Measurements from ENCODE around the gene CD99L2.
"Not testable (repeated sequence)": the region's sequence is repeated elsewhere in the genome, so short reads cannot be mapped to it uniquely, and the experiment has no call there.

CD99L2 gene

GRCh38 chrX:150893936-150894335 is 4.5 kb downstream of the CD99L2 start:
- no peak for DNase-seq

- no peak for DNase-seq
Observed at GRCh38 chrX:150889131-150889530, 9.3 kb downstream of the CD99L2 start.

DNA sequence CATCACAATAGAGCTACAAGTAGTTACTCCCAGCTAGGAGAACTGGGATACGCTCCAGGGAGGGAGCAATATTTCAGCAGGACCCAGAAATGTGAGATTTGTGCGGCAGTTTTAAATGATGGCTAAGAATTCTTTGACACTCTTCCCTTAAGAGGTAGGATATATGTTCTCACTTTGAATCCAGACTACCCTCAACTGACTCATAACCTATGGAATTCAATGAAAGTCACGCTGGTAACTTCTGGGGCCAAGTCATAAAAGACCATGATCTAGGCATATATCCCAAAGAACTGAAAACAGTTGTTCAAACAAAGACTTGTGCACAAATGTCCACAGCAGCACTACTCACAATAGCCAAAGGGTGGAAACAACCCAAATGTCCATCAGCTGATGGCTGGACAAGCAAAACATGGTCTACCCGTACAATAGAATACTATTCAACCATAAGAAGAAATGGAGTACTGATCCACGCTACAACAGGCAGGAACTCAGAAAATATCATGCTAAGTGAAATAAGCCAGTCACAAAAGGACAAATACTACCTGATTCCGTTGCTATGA is 10.5 kb downstream of the CD99L2 start:
- DNase-seq = no peak

- not testable (repeated sequence) for DNase-seq
Observed at GRCh38 chrX:150887268-150887667, 11.2 kb downstream of the CD99L2 start.

GRCh38 chrX:150886381-150886780 is 12.1 kb downstream of the CD99L2 start:
- no peak for DNase-seq

DNA sequence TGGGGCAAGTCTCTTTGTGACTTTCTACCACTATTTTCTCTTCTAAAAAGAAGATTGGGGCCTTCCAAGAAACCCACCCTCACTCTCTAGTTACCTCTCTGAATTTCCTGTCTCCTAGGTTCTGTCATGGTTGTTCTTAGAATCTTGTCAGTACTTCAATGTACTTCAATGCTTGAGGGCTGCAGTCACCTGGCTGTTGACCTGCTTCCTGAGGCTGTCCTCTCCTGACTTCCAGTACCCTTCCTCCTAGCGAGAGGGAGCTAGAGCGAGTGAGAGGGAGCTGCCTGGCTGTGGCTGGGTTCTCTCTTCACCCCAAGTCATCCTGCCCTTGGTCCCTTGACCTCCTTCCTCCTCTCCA is 17.7 kb downstream of the CD99L2 start:
- DNase-seq = no peak

GRCh38 chrX:150879855-150880807 is 18.3 kb downstream of the CD99L2 start:
- no peak for DNase-seq

GRCh38 chrX:150875621-150876020 is 22.8 kb downstream of the CD99L2 start:
- not testable (repeated sequence) for DNase-seq

DNA sequence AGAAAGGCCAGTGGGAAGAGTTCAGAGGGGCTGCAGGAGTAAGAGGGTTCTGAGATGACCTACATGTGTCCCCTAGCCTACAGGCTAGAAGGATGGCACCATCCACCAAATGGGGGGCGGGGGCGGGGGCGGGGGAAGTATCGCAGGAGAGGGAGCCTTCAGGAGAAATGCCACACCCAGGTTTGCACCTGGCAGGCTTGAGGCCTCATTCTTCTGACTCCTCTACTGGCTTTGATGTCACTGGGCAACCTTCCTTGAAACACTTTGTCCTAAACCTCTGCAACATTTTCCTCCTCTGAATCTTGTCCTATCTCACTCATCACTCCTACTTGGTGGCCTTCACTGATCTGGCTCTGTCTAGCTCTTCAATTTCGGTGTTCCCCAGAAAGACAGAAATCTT is 24.0 kb downstream of the CD99L2 start:
- no peak for DNase-seq

- DNase-seq = no peak
Observed at GRCh38 chrX:150873616-150874015, 24.9 kb downstream of the CD99L2 start.

DNA sequence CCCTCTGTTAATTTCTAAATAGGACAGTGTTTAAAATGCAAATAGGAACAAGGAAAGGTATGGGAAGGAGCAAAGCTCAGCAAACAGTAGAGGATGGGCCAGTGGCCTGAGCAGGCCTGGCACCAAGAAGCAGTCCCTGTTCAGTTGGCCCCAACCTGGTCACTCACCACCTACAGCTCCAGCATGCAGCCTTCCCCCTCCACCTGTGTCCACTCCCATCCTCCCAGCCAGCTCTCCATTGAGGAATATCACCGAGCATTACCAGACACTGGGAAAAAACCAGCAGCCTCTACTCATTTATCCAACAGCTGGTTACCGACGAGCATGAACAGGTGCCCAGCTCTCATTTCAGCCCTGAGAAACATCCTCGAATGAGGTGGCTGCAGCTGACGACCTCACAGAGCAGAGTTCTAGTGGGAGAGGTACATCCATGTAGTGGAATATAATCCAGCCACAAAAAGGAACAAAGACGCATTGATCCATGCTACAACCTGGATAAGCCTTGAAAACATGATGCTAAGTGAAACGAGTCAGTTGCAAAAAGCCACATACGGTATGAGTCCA is 25.6 kb downstream of the CD99L2 start:
- DNase-seq = no peak

GRCh38 chrX:150871341-150871811 is 27.1 kb downstream of the CD99L2 start:
- DNase-seq = no peak

GRCh38 chrX:150870487-150871340 is 27.8 kb downstream of the CD99L2 start:
- DNase-seq = no peak

DNA sequence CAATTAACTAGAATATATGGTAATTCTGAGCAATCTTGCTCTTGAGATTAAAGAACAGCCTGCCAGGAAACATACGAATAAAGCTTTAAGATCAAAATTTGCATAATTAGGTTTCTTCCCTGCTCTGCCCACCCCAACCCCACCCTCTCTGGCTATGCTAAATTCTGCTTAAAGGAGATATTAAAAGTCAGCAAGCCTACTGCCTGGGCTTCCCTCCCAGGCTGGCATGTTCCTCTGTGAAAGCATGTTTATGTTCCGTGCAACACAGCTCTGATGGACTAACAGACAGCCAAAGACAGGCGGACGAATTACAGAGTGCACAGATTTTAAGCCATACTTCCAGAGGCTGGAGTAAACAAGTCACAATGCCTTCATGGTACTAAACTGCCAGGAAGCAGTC is 28.4 kb downstream of the CD99L2 start:
- no peak for DNase-seq

DNA sequence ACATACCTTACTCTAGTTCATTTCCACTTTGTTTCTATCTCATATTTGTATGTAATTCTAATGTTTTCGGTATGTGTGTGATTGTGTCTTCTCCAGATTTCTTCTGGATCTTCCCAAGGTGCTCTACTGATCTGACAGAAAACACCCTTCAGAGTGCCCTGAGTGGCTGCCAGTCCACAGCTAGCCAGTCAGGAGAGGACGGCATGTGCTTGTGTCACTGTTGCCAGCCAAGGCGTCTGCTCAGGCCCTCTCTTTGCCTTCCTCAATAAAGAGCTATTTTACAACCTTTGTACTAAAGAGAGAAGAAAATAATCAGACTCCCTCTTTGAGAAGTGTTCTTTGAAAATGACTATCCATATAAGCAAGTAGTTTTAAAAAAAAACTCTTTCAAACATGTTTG is 29.0 kb downstream of the CD99L2 start:
- DNase-seq = no peak

DNA sequence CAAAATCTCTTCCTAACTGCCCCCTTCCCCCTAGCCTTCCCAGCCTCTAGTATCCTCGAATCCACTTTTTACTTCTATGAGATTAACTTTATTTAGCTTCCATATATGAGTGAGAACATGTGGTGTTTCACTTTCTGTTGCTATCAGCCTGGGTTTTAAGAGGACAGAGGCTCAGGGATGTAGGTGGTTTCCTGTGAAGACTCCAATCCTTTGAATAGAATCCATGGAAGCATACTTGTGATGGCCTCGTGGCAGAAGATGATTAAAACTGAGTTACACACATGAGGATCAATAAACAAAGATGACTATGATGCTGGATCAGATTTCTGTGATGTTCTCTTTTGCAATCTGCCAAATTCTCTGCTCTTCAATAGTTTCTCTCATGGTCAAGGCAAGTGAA is 29.8 kb downstream of the CD99L2 start:
- no peak for DNase-seq

DNA sequence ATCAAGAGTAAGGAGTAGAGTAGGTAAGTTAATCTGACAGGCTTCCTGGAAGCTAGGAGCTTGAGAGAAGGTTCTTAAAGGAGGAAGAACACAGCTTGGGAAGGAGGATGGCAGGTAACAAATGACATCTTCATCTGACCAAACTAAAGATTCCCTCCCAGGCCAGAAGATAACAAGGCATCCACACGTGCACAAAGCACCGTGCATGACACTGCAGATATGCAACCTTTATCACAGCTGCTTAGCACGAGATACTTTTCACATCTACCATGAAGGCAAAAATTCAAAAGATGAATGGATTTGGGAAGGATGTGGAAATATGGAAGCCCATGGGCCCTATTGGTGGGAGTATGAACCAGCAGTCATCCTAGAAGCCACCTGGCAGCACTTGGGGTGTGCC is 34.3 kb downstream of the CD99L2 start:
- DNase-seq = no peak

DNA sequence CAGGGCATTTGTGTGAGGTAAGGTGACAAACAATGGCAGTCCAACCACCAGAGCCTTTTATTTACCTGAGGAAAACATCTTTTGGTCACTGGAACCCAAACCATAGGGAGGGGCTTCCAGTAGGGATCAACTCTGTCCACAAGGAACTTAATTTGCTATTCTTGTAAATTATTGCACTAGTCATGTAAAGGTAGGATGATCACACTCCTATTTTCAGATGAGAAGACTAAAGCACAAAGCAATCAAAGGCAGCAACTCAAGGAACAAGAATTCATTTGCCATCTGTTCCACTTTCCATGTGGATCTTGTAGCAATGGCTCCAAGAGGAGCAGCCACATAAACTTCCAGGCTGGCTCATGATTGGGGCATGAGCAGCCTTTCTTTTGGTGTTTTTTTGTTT is 35.3 kb downstream of the CD99L2 start:
- no peak for DNase-seq

GRCh38 chrX:150857453-150857852 is 41.0 kb downstream of the CD99L2 start:
- no peak for DNase-seq

- DNase-seq = no peak
Observed at GRCh38 chrX:150856785-150857184, 41.7 kb downstream of the CD99L2 start.

DNA sequence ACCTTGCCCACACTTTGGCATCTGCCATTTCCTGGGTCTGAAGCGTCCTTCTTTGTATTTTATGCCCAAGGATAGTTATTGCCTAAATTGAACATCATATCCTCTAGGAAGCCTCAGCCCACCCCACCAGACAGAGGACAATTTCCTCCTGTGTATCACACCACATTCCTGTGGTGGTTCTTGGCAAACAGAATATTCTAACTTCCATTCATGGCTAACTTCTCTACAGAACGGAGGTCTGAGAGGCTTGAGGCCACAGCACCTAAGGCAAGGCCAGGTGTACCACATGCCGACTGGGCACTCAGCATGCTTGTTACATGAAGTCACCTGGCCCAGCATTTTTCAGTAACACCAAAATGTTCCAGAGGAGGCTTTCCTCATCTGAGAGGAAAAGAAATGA is 42.4 kb downstream of the CD99L2 start:
- no peak for DNase-seq

- no peak for DNase-seq
Observed at GRCh38 chrX:150854856-150855255, 43.6 kb downstream of the CD99L2 start.

All from DMS79 (cell line).